GM21786 (cell line): ENCODE measurements around the gene AIRE.
A peak's percentile ranks its signal among the peaks of the same experiment; 100 is the strongest.
"Not testable (repeated sequence)": the region's sequence is repeated elsewhere in the genome, so short reads cannot be mapped to it uniquely, and the experiment has no call there.

Experiments used
- ATAC-seq: cut with Tn5 transposase; IDR thresholded peaks from one replicate; pipeline ENCODE4 v1.9.1; 2021; ENCODE audit not compliant: unreplicated experiment

AIRE gene

DNA sequence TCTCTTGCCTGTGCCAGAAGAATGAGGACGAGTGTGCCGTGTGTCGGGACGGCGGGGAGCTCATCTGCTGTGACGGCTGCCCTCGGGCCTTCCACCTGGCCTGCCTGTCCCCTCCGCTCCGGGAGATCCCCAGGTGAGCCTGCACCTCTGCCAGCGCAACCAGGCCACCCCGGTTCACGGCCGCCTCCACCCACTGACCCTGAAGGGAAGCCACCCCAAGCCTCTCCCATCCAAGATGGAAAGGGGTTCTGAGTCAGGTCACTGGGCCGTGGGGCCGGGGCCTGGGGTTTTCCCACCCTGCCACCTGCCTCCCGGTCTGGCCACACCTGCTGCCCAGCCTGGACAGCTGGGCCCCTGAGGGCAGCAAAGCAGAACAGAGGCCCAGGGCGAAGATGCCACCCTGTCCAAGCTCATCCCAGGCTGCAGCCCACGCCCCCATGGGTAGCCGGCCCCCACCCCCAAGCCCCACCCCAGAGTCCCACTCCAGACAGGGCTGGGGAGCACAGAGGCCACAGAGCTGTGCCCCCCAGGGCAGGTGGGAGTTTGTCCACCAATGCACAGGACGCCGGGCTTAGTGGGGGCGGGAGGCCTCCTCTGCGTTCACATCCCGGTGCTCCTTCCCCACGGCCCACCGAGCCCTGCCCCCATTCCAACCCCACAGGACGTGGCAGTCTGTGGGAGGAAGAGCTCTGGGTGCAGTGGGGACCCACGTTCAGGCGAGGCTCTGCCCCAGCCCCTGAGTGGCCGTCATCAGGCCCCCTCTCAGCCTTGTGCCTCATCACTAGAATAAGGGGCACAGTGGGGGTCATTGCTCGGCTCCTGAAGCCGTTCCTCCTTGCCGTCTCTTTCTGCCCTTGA lies 5.6 kb downstream of the AIRE start:
- no peak for ATAC-seq

DNA sequence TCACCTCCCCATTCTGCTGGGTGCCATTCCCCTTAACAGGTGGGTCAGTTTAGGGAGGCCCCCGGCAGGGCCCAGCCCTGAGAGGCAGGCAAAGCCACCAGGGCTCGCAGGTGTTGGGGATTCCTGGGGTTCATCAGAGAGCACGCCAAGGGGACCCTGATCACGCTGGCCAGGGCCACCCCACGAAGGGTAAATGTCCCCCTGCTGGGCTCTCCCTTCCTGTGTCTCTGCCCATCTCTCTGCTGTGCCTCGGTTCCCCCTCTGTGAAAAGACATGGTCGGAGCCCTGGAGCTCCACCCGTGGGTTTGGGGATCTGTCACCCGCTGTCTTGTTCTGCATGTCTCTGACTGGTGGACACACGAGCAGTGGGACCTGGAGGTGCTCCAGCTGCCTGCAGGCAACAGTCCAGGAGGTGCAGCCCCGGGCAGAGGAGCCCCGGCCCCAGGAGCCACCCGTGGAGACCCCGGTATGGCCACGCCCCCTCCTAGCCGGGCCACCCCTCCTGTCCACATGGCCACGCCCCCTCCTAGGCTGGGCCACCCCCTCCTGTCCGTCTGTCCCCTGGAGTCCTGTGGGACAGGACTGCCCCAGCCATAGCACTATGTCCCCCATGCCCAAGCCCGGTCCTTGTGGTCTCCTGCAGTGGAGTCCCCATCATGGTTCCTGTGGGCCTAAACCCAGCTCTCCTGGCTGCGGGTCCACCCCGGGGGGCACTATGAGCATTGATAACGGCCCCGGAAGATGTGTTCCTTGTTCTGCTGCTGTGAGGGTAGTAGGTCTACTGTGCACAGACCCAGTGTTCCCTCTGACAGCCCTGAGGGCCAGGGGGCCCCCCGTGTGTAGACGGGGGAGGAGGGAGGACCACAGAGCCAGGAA lies 6.5 kb downstream of the AIRE start:
- no peak for ATAC-seq

DNA sequence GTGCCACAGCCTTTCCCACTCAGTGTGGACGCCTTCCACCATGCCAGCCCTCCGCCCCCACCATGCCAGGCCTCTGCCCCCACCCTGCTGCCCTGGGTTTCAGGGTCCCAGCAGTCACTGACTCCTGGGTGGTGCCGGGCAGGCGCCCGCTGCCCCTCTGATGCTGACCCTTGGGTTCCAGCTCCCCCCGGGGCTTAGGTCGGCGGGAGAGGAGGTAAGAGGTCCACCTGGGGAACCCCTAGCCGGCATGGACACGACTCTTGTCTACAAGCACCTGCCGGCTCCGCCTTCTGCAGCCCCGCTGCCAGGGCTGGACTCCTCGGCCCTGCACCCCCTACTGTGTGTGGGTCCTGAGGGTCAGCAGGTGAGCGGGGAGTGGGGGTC lies 7.1 kb downstream of the AIRE start:
- no peak for ATAC-seq

DNA sequence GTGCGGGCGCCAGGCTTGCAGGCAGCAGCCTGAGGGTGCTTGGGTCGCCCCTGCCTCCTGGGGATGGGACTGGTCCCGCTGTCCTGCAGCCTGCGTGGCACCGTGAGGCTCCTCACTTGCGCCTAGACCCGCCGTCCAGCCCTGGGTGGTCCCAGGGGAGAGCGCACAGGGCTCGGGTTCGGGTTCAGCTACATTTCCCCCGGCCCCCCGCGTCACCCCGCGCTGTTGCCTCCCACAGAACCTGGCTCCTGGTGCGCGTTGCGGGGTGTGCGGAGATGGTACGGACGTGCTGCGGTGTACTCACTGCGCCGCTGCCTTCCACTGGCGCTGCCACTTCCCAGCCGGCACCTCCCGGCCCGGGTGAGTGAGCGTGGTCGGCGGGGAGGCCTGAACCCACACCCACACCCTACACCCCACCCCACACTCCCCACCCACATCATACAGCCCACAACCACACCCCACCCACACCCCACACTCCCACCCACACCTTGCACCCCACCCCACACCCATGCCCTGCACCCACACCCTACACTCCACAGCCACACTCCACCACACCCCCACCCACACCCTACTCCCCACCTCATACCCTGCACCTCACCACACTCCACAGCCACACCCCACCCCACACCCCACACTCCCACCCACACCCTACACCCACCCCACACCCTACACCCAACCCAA lies 8.0 kb downstream of the AIRE start:
- no peak for ATAC-seq

DNA sequence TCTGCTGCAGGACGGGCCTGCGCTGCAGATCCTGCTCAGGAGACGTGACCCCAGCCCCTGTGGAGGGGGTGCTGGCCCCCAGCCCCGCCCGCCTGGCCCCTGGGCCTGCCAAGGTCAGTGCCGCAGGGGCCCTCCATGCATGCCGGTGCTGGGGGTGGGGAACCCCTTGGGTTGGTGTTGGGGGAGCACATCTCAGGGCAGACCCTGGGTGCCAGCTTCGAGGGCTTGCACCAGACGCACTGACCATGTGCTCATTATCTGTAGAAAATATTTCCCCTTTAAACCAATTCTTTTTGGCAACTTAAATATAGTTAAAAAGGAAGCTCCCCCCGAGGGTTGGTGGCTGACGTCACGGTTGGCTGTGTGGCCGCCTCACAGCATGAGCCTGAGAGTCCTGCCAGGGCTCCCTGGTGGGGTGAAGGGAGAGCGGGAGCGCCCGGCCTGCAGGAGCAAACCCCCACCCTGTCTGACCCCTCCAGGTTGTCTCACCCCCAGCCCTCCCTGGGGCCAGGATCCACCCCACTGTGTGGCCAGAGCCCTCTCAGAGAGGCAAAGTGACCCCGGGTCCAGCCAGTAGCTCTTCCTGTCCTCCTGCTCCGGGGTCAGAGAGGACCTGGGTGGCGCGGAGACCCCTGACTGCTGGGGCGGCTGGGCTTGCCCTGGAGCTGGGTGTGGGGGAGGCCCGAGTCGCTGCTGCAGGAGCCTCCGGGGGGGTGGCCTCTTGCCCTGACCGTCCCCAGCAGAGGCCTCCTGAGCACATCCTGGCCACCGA lies 8.9 kb downstream of the AIRE start:
- ATAC-seq = no peak

DNA sequence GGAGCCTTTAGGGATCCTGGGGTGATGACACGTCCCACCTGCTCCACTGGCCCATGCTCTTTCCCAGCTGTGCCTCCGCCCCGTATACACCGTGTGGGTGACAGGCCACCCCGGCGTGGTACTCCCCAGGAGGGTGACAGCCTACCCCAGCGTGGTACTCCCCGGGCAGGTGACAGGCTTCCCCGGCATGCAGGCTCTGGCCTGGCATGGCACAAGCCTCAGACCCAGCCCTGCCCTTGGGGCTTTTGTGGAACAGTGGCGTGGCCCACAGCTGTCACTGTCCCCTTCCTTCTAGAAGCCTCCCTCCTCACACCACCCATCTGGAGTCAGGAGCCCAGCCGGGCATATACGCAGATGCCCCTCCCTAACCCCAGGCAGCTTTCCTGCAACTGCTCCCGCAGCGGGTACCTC lies 9.5 kb downstream of the AIRE start:
- no peak for ATAC-seq

DNA sequence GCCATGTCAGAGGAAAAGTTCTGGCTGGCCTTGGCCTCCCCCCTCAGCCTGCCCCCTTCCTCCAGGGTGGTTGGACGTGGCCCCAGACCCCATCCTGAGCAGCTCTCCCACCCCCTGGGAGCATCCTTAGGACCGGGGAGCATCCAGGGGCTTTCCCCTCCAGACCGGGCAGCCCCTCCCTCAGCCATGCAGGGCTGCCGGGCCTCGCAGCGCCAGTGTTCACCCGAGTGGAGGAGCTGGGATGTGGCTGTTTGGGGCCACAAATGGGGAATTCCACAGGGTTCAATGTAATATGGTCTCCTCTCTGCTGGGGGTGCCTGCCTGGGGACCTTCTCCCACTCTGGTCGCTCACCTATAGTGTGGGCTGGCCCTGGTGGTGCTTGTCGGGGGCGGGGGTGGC lies 10.0 kb downstream of the AIRE start:
- ATAC-seq = no peak

DNA sequence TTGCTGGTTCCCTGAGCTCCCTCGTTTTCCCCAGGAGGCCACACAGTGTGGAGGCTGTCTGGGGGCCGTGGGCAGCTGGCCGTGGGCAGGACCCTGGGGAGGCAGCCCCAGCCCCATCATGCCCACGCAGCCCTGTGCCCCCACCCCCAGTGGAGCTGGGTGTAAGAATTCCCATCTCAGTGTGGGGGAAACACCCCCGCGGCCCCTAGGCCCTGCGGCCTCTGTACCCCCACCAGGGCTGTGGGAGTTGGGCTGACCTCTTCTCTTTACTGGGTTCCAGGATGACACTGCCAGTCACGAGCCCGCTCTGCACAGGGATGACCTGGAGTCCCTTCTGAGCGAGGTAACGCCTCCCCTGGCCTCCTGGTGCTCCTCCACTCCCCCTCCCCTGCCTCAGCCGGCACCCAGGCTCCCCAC lies 10.4 kb downstream of the AIRE start:
- no peak for ATAC-seq

DNA sequence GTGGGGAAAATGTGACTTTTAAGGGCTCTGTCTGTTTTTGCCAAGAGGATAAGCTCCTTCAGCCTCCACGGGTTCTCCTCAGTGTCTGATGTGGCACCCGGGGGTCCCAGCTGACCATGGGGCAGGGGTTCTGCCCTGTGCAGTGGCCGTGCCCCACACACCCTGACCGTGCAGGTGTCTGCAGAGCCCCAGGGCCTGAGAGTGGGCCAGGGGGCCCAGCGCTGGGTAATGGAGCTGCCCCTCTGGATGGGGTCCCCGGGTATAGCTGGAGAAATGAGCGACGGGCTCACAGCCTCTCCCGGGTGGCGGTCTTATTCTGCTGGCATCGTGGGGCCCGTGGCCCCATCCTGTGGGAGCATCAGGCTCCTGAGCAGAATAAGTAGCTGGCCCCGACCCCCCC lies 11.2 kb downstream of the AIRE start:
- no peak for ATAC-seq

DNA sequence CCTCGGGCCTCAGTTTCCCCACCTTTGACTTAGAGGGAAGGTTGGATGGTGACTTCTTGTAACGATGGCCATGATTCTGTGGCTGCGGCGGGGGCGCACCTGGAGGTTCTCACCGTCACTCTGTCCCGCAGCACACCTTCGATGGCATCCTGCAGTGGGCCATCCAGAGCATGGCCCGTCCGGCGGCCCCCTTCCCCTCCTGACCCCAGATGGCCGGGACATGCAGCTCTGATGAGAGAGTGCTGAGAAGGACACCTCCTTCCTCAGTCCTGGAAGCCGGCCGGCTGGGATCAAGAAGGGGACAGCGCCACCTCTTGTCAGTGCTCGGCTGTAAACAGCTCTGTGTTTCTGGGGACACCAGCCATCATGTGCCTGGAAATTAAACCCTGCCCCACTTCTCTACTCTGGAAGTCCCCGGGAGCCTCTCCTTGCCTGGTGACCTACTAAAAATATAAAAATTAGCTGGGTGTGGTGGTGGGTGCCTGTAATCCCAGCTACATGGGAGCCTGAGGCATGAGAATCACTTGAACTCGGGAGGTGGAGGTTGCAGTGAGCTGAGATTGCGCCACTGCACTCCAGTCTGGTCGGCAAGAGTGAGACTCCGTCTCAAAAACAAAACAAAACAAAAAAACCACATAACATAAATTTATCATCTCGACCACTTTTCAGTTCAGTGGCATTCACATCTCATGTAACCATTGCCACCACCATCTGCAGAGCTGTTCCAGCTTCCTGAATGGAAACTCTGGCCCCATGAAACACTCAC lies 12.0 kb downstream of the AIRE start:
- ATAC-seq = no peak

DNA sequence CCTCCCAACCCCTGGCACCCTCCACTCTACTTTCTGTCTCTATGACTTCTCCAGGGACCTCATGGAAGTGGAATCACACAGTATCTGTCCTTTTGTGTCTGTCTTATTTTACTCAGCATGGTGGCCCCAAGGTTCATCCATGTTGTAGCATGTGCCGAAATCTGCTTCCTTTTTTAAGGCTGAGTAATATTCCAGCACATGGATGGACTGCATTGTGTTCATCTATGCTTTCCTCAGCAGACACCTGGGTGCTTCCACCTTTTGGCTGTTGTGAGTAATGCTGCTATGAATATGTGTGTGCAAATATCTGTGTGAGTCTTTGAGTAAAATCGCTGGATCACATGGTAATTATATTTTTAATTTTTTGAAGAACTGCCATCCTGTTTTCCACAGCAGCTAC lies 12.6 kb downstream of the AIRE start:
- no peak for ATAC-seq

DNA sequence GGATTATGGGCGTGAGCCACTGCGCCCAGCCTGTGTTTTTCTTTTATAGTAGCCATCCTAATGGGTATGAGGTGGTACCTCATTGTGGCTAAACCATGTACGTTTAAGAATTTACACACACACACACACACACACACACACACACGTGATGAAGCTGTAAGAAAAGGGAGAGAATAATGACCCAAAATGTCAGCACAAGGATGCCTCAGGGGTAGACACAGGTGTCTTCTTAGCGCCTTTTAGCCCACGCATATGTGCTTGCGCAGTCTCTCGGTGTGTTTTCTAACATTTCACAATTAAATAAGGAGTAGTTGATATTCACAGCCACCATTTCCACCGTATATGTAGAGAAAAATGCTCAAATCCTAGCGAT lies 13.4 kb downstream of the AIRE start:
- no peak for ATAC-seq

DNA sequence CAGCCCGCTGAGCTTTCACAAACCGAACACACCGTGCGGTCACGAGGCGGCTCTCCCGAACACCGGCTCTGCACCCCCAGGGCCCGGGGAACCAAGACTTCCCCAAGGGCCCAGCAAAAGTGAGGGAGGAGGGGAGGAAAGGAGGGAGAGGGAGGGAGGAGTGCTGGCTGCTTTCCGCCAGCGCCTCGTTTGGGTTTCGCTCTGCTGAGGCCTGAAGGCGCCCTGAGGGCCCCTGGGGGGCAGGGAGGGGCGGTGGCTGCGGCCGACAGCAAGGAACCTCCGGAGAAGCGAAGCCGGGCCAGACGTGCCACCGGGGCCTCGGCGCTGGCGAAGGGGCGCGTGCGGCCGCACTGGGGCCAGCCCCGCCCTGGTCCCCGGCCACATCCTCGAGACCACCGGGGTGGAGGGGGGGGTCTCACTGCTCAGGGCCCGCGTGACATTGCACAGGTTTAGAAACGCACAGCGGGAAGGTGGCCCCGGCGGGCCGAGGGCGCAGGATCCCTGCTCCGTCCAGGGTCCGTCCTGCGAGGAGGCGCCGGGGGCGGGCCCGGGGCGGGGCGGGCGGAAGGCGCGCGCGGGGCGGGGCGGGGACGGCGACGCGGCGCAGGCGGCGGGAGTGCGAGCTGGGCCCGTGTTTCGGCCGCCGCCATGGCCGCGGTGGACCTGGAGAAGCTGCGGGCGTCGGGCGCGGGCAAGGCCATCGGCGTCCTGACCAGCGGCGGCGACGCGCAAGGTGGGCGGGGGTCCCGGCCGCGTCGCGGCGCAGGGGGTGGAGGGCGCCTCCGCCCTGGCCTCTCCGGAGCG lies 14.0 kb downstream of the AIRE start, which contains the start of gene PFKL:
PFKL (plus strand) TSS at position 596 of the 804 bp plus-strand sequence; CDS start at position 649, 53 bp downstream.
- ATAC-seq = peak; percentile 53

DNA sequence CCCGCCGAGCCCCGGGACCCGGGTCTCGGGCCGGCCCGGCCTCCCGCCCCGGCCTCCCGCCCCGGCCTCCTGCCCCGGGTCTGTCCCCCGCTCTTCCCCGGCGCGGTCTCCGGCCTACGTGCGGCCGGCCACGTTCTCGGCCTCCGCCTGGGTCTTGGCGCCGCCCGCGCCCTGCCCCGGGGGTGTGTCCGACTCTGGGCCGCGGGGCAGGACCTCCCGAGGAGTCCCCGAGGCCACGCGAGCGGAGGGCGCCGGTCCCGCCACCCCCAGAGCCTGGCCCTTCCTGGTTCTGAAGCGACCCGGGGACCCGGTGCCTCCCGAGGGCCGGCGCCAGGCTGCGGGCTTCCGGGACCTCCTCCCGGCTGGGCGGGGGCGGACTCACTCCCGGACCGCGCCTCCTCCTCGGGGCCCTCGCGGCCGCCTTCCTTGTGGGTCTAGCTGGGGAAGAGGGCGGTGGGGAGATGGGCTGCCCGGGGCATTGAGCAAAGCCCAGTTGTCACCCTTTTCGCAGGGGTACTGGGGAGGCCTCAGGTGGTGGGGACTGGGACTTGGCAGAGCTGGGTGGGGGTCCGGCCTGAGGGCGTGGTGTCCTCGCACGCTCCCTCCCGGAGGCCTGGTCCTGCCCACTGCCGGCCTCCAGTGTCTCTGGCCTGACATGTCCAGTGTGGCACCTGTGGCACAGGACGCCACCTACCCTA lies 14.7 kb downstream of the AIRE start:
- ATAC-seq = no peak

DNA sequence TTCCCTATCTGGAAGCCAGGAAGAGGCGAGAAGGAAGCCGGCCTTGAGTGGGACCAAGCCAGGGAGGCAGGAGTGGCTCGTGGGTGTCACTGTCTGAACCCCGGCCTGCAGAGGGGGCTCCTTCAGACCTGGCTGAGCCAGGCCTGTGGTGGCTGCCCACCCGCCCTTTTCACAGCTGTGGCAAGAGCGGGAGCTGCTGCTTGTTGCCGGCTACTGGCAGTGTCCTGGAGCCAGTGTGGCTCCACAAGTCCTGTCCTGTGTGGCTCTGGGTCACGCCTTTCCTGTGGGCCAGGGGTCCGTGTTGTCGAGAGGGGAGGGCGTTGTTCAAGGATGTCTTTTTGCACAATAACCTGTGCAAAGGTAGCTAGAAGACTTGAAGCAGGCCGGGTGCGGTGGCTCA lies 15.5 kb downstream of the AIRE start:
- ATAC-seq = no peak

DNA sequence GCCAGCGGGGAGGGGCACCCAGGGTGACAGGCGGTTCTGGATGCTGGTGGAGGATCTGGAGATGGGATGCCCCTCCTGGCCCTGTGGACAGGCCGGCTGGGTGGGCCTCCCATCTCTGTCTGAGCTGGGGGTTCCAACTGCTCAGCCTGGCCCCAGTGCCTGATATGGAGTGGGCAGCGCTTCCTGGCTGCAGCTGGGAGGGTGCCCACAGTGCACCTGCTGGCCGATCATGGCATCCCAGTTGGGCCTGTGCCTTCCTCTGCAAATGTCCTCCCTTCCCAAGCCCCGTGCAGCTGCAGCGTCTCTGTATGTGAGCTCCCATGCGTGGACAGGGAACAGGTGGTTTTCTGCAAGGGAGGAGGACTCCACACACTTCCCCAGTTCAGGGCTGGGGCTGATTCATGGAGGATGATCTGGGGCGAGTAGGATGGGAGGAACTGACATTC lies 16.3 kb downstream of the AIRE start:
- no peak for ATAC-seq

DNA sequence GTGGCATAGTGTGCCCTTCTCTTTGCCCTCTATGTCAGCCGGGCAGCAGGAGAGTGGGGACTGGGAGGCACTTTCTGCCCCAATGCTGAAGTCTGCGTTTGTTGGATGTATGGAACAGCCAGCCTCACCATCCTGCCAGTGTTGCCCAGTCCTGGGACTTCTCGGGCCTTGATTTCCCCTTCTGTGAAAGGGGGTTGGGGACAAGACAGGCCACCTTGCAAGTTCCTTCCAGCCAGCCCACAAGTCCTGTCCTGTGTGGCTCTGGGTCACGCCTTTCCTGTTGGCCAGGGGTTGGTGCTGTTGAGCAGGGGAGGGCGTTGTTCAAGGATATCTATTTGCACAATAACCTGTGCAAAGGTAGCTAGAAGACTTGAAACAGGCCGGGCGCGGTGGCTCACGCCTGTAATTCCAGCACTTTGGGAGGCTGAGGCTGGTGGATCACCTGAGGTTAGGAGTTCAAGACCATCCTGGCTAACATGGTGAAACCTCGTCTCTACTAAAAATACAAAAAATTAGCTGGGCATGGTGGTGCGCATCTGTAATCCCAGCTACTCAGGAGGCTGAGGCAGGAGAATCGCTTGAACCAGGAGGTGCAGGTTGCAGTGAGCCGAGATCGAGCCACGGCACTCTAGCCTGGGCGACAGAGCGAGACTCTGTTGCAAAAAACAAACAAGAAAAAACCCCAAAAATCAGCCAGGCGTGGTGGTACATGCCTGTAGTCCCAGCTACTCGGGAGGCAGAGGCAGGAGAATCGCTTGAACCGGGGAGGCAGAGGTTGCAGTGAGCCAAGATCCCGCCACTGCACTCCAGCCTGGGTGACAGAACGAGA lies 17.1 kb downstream of the AIRE start:
- not testable (repeated sequence) for ATAC-seq
